SH-SY5Y (cell line): Measurements from ENCODE around the gene MOB3C.

ENCODE experiments used
- GATA2 ChIP-seq: IDR thresholded peaks from 2 replicates; pipeline ENCODE4 v1.6.1; 2011; ENCODE audit warnings: mild to moderate bottlenecking, low read depth, low read length
- GATA3 ChIP-seq: IDR thresholded peaks from 2 replicates; pipeline ENCODE4 v1.6.1; 2011; ENCODE audit warnings: low read depth, mild to moderate bottlenecking, low read length, moderate library complexity

GRCh38 chr1:46571691-46572225 lies 44.9 kb downstream of the MOB3C start:
- TF ChIP-seq GATA3, result no peak
- TF ChIP-seq GATA2, result no peak
